Ectodermal cell (in vitro differentiated cells): ENCODE measurements around the gene PLP1.
"Not testable (repeated sequence)": the region's sequence is repeated elsewhere in the genome, so short reads cannot be mapped to it uniquely, and the experiment has no call there.

Experiments used
- H3K27ac ChIP-seq: 2 replicates; pipeline ENCODE4 v1.7.0; 2013; ENCODE audit warnings: mild to moderate bottlenecking, low read depth, low read length; ENCODE audit not compliant: insufficient read depth, poor library complexity, severe bottlenecking
- H3K27me3 ChIP-seq: 2 replicates; pipeline ENCODE4 v1.7.0; 2013; ENCODE audit warnings: mild to moderate bottlenecking, low read length; ENCODE audit not compliant: insufficient read depth, control insufficient read depth, poor library complexity, severe bottlenecking
- H3K36me3 ChIP-seq: one replicate; pipeline ENCODE4 v1.7.0; 2013; ENCODE audit warnings: low read length; ENCODE audit not compliant: control insufficient read depth, insufficient read depth
- H3K4me1 ChIP-seq: one replicate; pipeline ENCODE4 v1.7.0; 2013; ENCODE audit warnings: low read length; ENCODE audit not compliant: control insufficient read depth, insufficient read depth
- H3K4me3 ChIP-seq: 2 replicates; pipeline ENCODE4 v1.7.0; 2013; ENCODE audit warnings: low read depth, low read length, control low read depth; ENCODE audit not compliant: insufficient read depth
- H3K9me3 ChIP-seq: 2 replicates; pipeline ENCODE4 v1.7.0; 2013; ENCODE audit warnings: mild to moderate bottlenecking, low read length, moderate library complexity; ENCODE audit not compliant: control insufficient read depth
- WGBS, 2 experiments: methylation state at CpG; one replicate each; pipeline ENCODE4 v1.1.7; 2013; ENCODE audit warnings: missing lambda C conversion rate in 2 of 2; 5-methylcytosine and 5-hydroxymethylcytosine counted together

PLP1 gene

DNA sequence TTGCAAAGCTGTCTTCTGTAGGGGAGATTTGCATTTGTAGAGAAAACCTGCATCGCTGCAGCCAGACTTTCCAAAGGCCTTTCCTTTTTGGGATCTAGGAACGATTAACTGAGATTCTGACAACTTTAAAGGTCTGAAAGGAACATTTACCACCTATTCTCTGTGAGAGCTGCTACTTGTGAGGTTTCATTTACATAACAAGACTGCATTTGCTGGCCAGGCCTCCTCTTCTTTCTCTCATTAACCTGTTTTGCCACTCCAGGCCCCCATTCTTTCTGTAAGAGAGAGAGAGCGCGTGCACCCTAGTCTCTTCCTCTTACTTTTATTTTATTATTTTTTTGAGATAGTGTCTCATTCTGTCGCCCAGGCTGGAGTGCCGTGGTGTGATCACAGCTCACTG is 34.3 kb upstream of the PLP1 start:
- H3K9me3 ChIP-seq, result no peaks in the 10 kb centered on the region
- H3K36me3 ChIP-seq, result no peaks in the 10 kb centered on the region
- peak overlapping the region; percentile 44 for H3K27ac ChIP-seq
- H3K27me3 ChIP-seq, result no peaks in the 10 kb centered on the region
- H3K4me3 ChIP-seq, result no peak overlapping the region
- WGBS, 2 experiments, result 2 to 15% methylated on average over 4 to 6 of the region's 6 CpGs
- H3K4me1 ChIP-seq, result peaks cover 3% of the 10 kb centered on the region

DNA sequence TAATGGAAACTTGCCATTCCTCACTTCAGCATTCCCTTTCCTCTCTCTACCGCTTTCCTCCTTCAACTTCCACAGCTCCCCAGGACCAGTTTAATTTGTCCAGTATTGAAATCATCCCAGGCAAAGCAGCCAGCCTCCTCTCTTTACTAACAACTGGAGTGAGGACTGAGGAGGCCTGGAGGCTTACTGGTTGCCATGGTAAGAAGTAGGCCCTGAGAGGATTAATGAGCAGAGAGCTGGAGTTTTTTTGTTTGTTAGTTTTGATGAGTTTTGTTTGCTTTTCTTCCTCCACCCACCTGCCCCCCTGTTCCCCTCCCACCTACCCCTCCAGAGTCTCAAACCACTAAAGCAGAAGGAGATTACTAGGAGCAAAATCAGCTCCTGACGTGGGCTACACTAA is 29.5 kb upstream of the PLP1 start:
- H3K36me3 ChIP-seq, result no peaks in the 10 kb centered on the region
- H3K4me1 ChIP-seq, result peaks cover 2% of the 10 kb centered on the region
- H3K27me3 ChIP-seq, result no peaks in the 10 kb centered on the region
- H3K4me3 ChIP-seq, result no peak overlapping the region
- no peaks in the 10 kb centered on the region for H3K9me3 ChIP-seq
- H3K27ac ChIP-seq, result peak overlapping the region; percentile 36
- WGBS, 2 experiments, result 56 to 74% methylated on average over 2 of the region's 2 CpGs

DNA sequence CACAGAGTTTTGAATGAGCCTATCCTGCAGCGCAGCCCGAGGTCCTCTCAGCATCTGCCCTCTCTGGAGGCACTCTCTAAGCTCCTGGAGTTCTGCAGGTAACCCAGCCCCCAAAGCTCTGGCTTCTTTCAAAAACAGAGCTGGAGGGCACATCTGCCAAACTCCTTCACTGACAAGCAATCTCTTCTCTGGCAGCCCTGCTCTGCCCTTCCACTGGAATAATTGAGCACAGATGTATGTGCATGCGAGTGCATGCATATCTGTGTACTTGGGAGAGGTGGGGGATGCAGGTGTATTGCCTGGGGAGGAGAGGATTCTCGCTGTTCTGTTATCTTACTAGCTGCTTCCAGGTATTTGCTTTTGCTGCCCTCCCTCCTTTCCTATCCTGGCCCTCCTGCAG is 22.2 kb upstream of the PLP1 start:
- Histone ChIP-seq H3K27me3 (no peaks in the 10 kb centered on the region), H3K27ac (no peak overlapping the region), H3K9me3 (no peaks in the 10 kb centered on the region), H3K4me3 (no peak overlapping the region), H3K36me3 (no peaks in the 10 kb centered on the region), H3K4me1 (no peaks in the 10 kb centered on the region)
- WGBS, 2 experiments, result 91 to 94% methylated on average over 3 to 4 of the region's 4 CpGs

DNA sequence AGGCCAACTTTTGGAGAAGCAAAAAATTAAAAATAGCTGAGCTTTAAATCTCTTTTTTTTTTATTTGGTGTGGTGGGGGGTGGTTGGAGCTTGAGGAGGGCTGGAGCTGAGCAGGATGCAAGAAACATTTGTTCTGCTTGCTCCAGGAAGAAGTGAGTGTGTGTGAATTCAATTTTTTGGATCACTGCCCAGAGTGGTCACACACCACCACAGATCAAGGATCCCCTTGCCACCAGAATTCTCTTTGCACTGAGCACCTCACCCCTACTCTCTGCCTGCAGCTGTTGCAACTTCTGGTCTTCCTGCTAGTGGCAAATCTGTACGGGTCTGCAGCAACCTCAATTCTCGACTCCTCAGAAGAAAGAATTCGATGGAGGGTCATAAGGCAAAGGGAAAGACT is 19.9 kb upstream of the PLP1 start:
- no peak overlapping the region for H3K4me3 ChIP-seq
- WGBS, 2 experiments, result 94 to 95% methylated on average over 3 of the region's 3 CpGs

DNA sequence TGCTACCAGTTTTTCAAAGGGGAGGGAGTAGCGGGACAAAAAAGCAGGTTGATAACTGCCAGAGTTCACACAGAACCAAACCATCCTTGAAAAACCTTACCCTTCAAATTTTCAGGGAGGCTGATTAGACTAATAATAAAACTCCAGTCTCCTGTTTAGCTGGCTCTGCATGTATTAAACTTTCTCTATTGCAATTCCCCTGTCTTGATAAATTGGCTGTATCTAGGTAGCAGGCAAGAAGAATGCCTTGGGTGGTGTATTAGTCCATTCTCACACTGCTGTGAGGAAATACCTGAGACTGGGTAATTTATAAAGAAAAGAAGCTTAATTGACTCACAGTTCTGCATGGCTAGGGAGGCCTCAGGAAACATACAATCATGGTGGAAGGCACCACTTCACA is 18.1 kb upstream of the PLP1 start:
- Histone ChIP-seq H3K9me3 (no peaks in the 10 kb centered on the region), H3K36me3 (no peaks in the 10 kb centered on the region), H3K4me3 (no peak overlapping the region), H3K27ac (no peak overlapping the region), H3K27me3 (no peaks in the 10 kb centered on the region), H3K4me1 (no peaks in the 10 kb centered on the region)
- WGBS, 2 experiments, result 100% methylated on average over 1 of the region's 1 CpG; no CpG with 5 or more reads in 1 of the 2 experiments

More for the DNA sequence above, 19.9 kb upstream of the PLP1 start:
- no peaks in the 10 kb centered on the region for H3K27me3 ChIP-seq
- H3K36me3 ChIP-seq, result no peaks in the 10 kb centered on the region
- no peaks in the 10 kb centered on the region for H3K4me1 ChIP-seq
- no peaks in the 10 kb centered on the region for H3K9me3 ChIP-seq
- H3K27ac ChIP-seq, result no peak overlapping the region

DNA sequence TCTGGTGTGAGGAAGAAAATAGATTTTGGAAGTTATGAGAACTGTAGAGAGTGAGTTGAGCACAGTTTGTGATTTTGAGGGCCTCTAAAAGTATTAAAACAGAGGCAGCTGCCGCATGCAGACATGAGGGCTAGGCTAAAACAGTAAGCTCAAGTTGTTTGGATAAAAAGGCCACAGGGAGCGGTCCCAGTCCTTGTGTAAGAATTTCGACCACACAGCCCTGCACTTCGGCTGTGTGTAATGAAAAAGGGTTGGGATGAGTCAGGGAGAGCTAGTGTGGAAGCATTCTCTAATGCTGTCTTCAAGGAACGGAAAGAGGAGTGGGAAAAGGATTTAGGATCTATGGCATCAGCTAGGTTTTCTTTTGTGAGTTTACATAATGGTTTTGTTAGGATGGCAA is 13.1 kb upstream of the PLP1 start:
- H3K4me3 ChIP-seq, H3K27ac ChIP-seq, H3K9me3 ChIP-seq, H3K4me1 ChIP-seq, H3K27me3 ChIP-seq, H3K36me3 ChIP-seq: not testable (repeated sequence)
- WGBS, 2 experiments, result 76 to 87% methylated on average over 5 of the region's 5 CpGs

DNA sequence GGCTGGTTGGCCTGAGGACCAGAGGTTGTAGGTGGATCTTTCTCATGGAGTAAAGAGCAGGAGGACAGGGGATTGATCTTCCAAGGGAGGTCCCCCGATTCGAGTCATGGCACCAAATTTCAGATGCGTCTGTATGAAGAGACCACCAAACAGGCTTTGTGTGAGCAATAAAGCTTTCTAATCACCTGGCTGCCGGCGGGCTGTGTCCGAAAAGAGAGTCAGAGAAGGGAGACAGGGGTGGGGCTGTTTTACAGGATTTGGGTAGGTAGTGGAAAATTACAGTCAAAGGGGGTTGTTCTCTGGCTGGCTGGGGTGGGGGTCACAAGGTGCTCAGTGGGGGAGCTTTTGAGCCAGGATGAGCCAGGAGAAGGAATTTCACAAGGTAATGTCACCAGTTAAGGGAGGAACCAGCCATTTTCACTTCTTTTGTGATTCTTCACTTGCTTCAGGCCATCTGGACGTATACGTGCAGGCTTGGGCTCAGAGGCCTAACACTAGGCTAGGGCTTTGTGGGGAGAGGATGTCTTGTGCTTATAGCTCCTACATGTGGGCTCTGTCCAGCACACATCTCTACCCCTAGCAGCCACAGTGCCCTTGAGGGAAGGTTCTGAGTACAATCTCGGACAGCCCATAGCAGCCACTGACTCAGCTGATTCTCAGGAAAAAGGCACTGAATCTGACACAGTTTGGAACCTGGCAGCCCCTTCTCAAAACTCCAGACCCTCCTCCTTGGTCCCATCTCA is 9.7 kb upstream of the PLP1 start:
- H3K4me1 ChIP-seq, H3K36me3 ChIP-seq, H3K27ac ChIP-seq, H3K4me3 ChIP-seq, H3K9me3 ChIP-seq, H3K27me3 ChIP-seq: not testable (repeated sequence)
- 43 to 44% methylated on average over 7 to 9 of the region's 9 CpGs for WGBS, 2 experiments

DNA sequence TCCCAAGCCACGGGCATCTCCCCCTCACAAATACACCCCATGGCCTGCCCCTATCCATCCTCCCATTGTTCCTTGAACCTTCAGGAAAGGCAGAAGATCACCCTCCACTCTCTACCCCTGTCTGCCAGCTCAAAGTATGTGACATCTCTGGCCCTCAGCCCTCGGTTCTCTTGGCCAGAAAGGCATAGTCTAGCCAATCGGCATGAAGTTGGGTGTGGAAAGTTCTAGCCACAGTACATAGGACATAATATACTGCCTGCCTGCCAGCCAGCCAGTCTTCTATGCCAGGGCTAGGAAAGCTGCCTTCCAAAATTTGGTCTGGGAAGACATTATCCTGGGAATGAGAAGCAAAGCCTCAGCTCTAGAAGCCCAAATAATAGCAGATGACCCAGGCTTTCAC is 3.2 kb upstream of the PLP1 start:
- Histone ChIP-seq H3K4me3 (no peak overlapping the region), H3K27me3 (no peaks in the 10 kb centered on the region), H3K9me3 (no peaks in the 10 kb centered on the region), H3K36me3 (no peaks in the 10 kb centered on the region), H3K27ac (no peak overlapping the region), H3K4me1 (peaks cover 14% of the 10 kb centered on the region)
- 84 to 97% methylated on average over 2 to 3 of the region's 3 CpGs for WGBS, 2 experiments

DNA sequence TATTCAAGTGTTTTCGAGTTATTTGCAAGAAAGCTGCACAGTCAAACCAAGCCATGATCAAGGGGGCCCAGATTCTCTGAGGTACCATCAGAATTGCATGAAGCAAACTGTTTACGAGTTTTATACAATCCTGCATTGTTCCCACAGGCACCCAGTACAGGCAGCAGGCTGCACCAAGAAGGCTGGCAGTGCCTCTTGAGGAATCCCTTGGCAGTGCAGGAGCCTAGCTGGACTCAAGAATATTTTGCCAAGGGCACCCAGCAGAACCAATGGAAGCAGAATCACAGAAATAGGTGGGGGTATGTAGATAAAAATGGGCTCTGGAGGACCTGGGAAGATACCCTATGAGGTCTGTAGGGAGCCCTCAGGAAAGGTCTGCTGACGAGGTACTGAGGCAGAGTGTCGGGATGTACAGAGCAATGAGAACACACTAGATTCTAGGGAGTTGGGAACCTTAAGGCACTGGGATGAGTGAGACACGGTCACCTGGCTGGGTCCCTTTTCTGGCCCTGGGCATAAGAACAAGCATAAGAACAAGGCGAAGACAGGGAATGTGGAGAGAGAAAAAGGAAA is 2.5 kb upstream of the PLP1 start:
- H3K27ac ChIP-seq, result no peak overlapping the region

DNA sequence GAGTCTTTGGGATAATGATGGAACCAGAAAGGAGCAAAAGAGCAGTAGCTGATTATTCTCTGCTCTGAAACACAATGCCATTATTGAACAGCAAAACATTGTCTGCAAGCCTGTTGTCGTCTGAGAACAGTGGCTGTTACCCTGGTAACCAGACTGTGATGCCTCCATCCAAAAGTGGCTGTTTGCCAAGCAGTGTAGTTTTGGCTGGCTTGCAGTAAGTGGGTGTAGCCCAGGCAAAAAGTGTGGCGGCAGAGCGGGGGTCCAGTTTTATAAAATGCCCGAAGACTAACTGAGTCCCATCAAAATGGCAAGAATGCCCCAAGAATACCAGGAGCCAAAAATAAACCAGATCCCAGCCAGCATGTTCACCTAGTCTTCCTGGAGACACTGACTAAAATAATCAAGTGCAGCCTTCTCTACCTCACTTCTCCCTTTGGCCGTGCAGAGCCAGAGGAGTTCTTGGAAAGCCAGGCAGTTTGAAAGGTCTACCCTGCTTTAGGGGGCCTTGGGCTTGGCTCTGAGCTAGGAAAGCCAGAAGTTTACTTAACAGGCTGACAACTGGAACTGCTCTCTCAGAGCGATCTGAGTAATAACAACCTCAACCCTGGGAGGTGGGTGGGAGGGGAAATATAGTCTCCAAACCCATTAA is 2.6 kb downstream of the PLP1 start:
- 82 to 84% methylated on average over 5 to 6 of the region's 6 CpGs for WGBS, 2 experiments
- H3K4me3 ChIP-seq, result no peak overlapping the region
- H3K4me1 ChIP-seq, result peaks cover 34% of the 10 kb centered on the region
- H3K36me3 ChIP-seq, result no peaks in the 10 kb centered on the region
- H3K27me3 ChIP-seq, result no peaks in the 10 kb centered on the region
- no peaks in the 10 kb centered on the region for H3K9me3 ChIP-seq
- H3K27ac ChIP-seq, result no peak overlapping the region

More for the DNA sequence above, 2.5 kb upstream of the PLP1 start:
- no peaks in the 10 kb centered on the region for H3K36me3 ChIP-seq
- no peak overlapping the region for H3K4me3 ChIP-seq
- H3K27me3 ChIP-seq, result no peaks in the 10 kb centered on the region
- peaks cover 19% of the 10 kb centered on the region for H3K4me1 ChIP-seq
- H3K9me3 ChIP-seq, result no peaks in the 10 kb centered on the region
- 84 to 92% methylated on average over 6 of the region's 6 CpGs for WGBS, 2 experiments
